Measurements from ENCODE around the gene HIVEP3.

HIVEP3 gene

GRCh38 chr1:41661428-41662060 is 257.2 kb downstream of the HIVEP3 start:
- DNase-seq, result peak; percentile 18

DNA sequence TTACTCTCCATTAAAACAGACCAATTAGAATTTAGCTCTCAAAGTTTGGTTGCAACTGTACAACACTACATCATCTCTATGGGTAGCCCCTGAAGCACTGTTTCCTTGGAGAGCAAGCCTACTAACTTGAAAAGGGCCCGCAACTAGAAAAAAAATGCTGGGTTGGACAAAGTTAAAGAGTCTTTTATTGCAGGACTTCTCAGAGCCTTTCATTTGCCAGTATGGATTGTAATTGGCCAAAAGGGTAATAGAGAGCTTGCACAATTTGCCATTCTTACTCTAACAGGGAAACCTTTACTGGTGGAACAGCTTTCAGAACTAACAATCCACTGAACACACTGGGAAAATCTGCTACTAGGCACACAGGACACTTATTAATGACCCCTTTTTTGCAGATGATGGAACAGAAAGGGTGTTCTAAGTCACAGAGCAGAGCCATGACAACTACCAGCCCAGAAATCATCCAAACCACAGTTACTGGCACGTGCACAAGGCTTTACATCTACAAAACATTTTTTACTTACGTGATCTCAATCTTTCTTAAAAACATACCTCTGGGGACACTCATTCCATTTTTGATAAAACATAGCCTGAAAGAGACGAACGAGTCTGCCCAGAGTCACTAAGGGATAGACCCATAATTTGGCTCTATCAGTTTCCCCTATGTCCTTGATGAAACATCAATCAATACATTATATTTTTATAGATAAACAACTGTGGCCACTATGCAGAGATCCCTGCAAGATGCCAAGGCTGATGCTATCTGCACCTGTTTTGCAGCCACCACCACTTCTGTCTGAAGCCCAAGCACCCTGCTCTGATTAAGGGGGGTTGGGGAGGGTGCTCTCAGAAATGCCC is 257.9 kb downstream of the HIVEP3 start:
- DNase-seq, result no peak

GRCh38 chr1:41659903-41660302 is 258.8 kb downstream of the HIVEP3 start:
- DNase-seq, result no peak

GRCh38 chr1:41659159-41659495 is 259.6 kb downstream of the HIVEP3 start:
- DNase-seq, result no peak

- peak; percentile 47 for DNase-seq
Observed at GRCh38 chr1:41658431-41659158, 260.1 kb downstream of the HIVEP3 start.

DNA sequence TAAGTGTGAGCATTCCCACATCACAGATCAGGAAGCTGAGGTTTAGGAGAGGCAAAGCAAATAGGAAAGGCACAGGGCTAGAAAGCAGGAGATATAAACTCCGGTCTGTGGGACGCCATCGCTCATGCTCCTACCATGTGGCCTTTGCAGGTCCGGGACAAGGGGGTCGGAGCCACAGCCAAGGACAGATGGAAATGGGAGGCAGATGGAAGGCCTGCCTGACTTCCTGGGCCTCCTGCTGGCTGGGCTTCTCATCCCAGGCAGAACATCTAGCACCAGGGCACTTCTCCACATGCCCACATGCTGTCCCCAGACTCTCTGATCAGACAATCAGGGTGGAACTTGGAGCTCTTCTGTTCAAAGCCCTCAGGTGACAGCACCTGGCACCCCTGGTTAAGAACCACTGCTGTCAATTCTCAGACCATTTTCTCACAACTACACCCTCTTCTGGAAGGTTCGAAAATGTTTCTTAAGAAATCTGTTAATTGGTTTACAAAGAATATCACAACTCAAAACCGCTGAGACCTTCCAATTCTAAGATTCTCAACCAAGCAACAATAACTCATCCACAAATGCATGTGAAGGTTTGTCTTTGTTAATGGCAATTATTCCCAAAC is 260.9 kb downstream of the HIVEP3 start:
- DNase-seq, result no peak

- DNase-seq, result no peak
Observed at GRCh38 chr1:41656825-41657500, 261.8 kb downstream of the HIVEP3 start.

DNA sequence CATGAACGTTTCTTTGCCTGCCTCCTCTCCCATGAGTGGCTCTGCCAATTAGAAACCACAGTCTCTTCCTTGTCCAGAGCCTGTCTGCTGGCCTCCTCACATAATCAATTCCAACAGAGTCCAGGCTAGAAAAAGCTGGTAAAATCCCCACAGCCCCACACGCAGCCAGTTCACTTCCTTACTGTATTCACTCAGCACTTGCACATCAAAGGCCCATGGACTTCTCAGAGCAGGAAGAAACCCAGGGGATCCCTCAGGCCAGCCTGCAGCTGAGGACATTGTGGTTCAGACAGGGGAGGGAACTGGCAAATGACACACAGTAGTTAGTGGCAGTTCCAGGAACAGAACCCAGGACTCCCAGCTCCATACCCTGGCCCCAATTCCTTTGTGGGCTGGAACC is 262.7 kb downstream of the HIVEP3 start:
- DNase-seq, result no peak

DNA sequence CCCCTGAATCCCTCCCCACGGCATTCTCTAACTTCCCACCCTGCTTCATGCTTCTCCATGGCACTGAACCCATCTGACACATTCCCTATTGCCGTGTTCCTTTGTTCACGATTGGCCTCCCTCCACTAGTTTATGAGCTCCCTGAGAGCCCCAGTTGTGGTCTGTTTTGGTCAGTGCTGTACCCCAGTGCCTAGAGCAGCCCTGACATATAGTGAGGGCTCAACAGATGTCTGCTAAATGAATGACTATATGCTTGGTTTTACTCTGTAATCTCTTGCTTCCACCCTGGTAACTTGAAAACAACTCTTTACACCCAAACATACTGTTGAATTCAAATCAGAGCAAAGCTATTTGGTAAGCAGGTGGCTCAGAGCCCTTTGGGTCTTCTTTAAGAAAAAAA is 263.1 kb downstream of the HIVEP3 start:
- DNase-seq, result no peak

DNA sequence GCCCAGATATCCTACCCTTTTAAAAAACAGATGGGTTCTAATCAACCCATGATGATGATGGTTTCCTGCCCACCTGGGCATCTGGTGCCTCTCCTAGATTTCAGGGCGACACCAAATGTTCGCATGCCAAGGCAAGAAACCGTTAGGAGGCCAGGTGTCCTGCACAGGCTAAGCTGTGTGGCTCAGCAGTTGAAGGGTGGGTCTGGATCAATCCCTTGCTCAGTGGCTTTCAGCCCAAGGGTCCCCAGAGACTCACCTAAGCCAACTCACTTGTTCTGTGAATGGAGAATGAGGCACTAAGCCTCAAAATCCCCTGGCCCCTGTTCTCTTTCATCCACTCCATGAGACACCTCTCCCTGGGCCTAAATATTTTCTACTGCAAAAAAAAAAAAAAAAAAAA is 265.1 kb downstream of the HIVEP3 start:
- DNase-seq, result no peak

DNA sequence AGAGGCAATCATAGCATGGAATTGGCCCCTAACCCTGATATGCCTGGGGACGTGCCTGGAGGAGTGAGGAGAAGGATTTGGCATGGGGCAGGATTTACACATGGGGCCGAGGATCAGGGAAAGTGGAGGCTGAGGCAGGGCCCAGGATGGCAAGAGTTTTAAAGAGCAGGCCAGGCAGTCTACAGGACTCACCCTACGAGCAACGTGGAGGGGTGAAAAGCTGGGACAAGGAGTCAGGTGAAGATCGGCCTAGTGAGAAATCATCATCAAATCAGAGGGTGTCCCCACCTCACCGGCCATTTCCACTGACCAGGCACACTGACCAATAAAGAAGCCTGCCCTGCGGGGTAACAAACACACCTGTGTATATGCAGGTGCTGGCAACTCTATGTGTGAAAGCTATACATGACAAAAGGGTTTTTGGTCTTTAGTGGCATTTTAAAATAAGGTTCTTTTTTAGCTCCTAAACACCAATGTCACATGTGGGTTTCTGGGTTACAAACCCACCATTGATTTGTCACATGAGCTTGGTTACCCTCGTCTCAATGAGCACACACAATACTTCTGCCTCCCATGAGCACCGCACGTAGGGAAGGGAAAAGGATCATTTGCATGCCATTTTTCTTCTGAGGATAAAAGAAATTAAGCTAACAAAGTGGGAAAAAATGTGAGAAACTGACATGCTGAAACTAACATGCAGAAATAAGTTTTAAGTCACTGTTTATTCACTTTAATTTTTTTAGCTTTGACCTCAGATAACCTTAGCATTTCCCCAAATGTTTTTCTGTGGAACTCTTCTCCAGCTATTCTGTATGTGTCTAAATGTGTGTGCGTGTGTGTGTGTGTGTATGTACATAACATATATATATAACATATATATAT is 266.1 kb downstream of the HIVEP3 start:
- no peak for DNase-seq

GRCh38 chr1:41650028-41650880 is 268.5 kb downstream of the HIVEP3 start:
- no peak for DNase-seq

DNA sequence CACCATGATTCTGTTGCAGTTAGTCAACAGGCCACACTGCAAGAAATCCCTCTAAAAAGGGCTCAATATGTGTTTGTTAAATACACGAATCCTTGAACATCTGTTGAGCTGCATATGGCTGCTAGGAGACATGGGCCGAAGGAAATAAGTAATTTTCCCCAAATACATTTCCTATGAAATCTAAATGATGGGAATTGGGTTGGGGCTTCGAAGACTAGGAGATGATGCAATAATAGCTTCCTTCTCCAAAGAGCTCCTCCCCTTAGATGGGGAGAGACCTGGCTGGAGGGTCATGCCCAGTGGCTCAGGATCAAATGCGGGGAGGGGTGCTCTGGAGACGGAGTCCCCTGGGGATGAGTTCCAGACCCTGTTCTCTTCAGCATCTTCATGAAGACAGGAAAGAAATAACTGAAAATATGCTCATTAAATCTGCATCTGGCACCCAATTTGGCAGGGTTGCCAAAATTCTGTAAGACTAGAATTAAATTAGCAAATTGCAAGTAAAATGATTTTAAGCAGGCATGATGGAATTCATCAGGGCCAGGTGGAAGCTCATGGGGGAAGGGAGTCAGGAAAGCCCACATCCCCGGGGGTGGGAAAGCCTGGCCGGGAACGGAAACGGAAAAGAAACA is 269.2 kb downstream of the HIVEP3 start:
- DNase-seq, result no peak

DNA sequence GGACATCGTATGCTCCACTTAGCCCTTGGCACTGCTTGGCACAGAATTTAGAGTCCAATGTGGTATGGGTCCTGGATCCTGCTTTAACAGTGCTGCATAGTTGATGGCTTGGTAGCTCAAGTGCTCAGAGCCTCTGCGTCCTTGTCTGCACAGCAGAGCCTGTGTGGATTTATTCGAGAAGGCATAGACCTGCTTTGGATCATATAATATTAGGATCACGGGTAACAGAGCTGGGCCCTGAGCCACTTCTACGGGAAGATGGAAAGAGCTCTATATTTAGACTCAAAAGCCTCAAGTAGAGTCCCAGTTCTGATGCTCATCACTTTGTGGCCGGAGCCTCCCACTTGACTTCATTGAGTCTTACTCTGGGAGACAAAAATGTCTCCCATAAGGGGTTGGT is 269.9 kb downstream of the HIVEP3 start:
- DNase-seq, result no peak

DNA sequence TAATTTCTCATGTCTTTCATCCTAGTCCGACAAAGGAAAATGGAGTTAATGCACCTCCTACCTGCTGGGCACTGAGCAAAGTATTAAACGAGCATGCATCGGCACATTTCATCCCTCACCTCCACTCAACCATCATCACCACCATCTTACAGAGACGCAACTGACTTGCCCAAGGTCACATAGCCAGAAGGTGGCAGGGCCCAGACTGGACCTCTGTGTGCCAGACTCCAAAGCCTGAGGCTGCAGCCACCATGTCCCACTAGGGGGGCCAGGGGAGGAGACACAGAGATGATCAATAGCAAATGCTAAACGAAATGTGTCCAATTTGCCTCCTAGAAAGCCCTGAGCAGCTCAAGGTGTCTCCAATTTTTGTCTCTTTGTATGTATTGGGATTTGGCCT is 270.5 kb downstream of the HIVEP3 start:
- no peak for DNase-seq

DNA sequence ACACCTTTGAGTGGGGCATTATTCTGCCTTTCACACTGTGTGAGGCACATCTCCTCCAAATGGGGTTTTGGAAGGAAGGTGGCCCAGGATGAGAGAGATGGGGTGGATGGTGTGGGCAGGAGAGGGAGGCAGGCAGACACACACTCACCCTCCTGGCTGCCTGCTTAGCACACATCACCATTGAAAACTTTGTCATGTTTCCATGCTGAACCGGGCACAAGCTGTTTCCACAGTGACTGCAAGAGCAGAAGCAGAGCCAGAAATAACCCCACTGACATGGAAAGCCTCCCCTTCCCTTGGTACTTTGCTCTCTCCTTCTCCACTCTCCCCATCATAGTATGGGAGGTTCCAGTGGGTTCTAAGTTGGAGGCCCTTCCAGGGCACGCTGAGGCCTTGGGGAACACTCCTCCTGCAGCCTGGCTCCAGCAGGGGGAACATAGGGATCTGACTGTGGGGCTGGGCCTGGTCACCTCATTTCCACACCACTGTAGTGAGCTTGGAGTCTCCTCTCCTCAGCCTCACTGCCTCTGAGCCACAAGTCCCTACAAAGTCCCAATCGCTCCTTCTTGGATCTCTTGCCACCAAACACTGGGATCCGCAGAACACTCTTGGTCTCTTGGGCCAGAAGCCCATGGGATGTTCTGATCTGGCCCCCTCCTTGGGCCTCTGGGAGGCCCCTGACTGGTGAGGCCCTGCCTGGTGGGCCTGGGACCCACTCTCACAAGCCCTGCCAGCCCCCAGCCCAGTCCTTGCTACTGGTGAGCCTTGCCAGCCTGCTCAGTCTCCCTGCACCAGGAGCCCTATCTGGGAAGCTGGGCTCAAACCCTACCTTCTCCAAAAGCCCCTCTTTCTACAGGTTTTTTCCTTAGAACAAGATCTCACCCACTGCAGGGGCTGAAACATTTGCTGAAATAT is 271.2 kb downstream of the HIVEP3 start:
- no peak for DNase-seq

GRCh38 chr1:41646186-41646585 is 272.5 kb downstream of the HIVEP3 start:
- DNase-seq, result no peak

GRCh38 chr1:41645062-41645461 is 273.7 kb downstream of the HIVEP3 start:
- no peak for DNase-seq

All from hematopoietic multipotent progenitor cell treated with erythropoietin and hydrocortisone succinate and interleukin-3 and kit ligand, for 6 days (in vitro differentiated cells).